ENCODE results near the gene RNF208. TPM values are rescaled to one million over a fixed set of nuclear protein-coding genes. Genes with fewer than 3 reads are reported as not detected.
A peak's percentile ranks its signal among the peaks of the same experiment; 100 is the strongest.

Gene RNF208
- total RNA-seq, 2 donors from 2014 or later: 0.78 to 14.5 TPM

- H3K9me3 ChIP-seq: no peaks in the 10 kb centered on the region
- 59 to 65% methylated on average over 13 to 18 of the region's 18 CpGs for WGBS, 2 donors
- DNase-seq (no peak), ATAC-seq (no peak)
- H3K4me3 ChIP-seq: no peak overlapping the region
- peaks cover 42% of the 10 kb centered on the region for H3K4me1 ChIP-seq
- TF ChIP-seq, protein P1, sequence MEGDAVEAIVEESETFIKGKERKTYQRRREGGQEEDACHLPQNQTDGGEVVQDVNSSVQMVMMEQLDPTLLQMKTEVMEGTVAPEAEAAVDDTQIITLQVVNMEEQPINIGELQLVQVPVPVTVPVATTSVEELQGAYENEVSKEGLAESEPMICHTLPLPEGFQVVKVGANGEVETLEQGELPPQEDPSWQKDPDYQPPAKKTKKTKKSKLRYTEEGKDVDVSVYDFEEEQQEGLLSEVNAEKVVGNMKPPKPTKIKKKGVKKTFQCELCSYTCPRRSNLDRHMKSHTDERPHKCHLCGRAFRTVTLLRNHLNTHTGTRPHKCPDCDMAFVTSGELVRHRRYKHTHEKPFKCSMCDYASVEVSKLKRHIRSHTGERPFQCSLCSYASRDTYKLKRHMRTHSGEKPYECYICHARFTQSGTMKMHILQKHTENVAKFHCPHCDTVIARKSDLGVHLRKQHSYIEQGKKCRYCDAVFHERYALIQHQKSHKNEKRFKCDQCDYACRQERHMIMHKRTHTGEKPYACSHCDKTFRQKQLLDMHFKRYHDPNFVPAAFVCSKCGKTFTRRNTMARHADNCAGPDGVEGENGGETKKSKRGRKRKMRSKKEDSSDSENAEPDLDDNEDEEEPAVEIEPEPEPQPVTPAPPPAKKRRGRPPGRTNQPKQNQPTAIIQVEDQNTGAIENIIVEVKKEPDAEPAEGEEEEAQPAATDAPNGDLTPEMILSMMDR (IDR thresholded peaks at IDR 0.05): no peak
- no peak for TF ChIP-seq POLR2A (IDR thresholded peaks at IDR 0.05)
- peaks cover 0 to 12% of the 10 kb centered on the region in 2 donors for H3K27me3 ChIP-seq
- H3K27ac ChIP-seq: peak overlapping the region; percentile 58 to 85 (median 76)
- H3K36me3 ChIP-seq (replicated peaks in 1 of 2; ENCODE audit: insufficient read depth in 1 of 2, low read depth in 2 of 2): no peaks in the 10 kb centered on the region
- intact Hi-C loops (cut with DNase I): no loop called here
Observed at GRCh38 chr9:137226338-137227053, 4.5 kb upstream of the RNF208 start.

DNA sequence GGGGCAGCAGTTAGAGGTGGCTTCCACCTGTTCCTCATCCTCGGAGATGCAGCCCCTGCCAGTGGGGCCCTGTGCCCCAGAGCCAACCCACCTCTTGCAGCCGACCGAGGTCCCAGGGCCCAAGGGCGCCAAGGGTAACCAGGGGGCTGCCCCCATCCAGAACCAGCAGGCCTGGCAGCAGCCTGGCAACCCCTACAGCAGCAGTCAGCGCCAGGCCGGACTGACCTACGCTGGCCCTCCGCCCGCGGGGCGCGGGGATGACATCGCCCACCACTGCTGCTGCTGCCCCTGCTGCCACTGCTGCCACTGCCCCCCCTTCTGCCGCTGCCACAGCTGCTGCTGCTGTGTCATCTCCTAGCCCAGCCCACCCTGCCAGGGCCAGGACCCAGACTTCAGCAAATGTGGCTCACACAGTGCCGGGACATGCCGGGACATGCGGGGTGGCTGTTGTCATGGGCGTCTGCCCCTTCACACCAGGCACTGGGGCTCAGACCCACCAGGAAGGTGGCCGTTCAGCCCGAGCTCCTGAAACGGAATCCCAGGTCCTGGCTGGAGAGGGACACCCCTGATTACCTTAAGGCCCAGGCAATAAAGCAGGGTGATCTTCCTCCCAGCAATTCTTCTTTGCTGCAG lies 3.8 kb upstream of the RNF208 start:
- DNase-seq (no peak), ATAC-seq (no peak)
- Histone ChIP-seq H3K27ac (peak overlapping the region in 2 of 4 donors; percentile 76 to 77), H3K36me3 (replicated peaks in 1 of 2; ENCODE audit: insufficient read depth in 1 of 2, low read depth in 2 of 2) (no peaks in the 10 kb centered on the region), H3K27me3 (peaks cover 0 to 9% of the 10 kb centered on the region in 2 donors), H3K4me3 (no peak overlapping the region), H3K9me3 (no peaks in the 10 kb centered on the region), H3K4me1 (peaks cover 44% of the 10 kb centered on the region)
- TF ChIP-seq, protein P1 (IDR thresholded peaks at IDR 0.05): no peak
- no peak for TF ChIP-seq POLR2A (IDR thresholded peaks at IDR 0.05)
- WGBS, 2 donors: 76% methylated on average over 14 of the region's 21 CpGs; no CpG with 5 or more reads in 1 of the 2 donors
- intact Hi-C loops (cut with DNase I): no loop called here

- ATAC-seq (no peak), DNase-seq (no peak)
- H3K27ac ChIP-seq: peak within 1 kb of the TSS in 3 of 4 donors; percentile 87 to 96 (median 89)
- peaks cover 0 to 2% of the 10 kb centered on the region in 2 donors for H3K27me3 ChIP-seq
- intact Hi-C loops (cut with DNase I): no loop called here
- TF ChIP-seq, protein P1 (IDR thresholded peaks at IDR 0.05): no peak
- TF ChIP-seq POLR2A (IDR thresholded peaks at IDR 0.05): no peak
- H3K9me3 ChIP-seq: no peaks in the 10 kb centered on the region
- no peaks in the 10 kb centered on the region for H3K36me3 ChIP-seq (replicated peaks in 1 of 2; ENCODE audit: insufficient read depth in 1 of 2, low read depth in 2 of 2)
- WGBS, 2 donors: 52 to 60% methylated on average over 11 to 19 of the region's 23 CpGs
- no peak within 1 kb of the TSS for H3K4me3 ChIP-seq
- peaks cover 48% of the 10 kb centered on the region for H3K4me1 ChIP-seq
Observed at GRCh38 chr9:137224830-137225694, 3.0 kb upstream of the RNF208 start, which contains the start of gene CYSRT1. CYSRT1 (plus strand) TSS chr9:137225174; CDS start chr9:137225622, 448 bp downstream.

GRCh38 chr9:137223078-137223970 lies 1.3 kb upstream of the RNF208 start:
- TF ChIP-seq, protein P1 (IDR thresholded peaks at IDR 0.05): no peak
- TF ChIP-seq POLR2A (IDR thresholded peaks at IDR 0.05): peak; percentile 20 to 62 (median 59)
- no peaks in the 10 kb centered on the region for H3K36me3 ChIP-seq (replicated peaks in 1 of 2; ENCODE audit: insufficient read depth in 1 of 2, low read depth in 2 of 2)
- no peaks in the 10 kb centered on the region for H3K9me3 ChIP-seq
- H3K4me1 ChIP-seq: peaks cover 63% of the 10 kb centered on the region
- intact Hi-C loops (cut with DNase I): no loop called here
- ATAC-seq (peak; percentile 81), DNase-seq (peak; percentile 97 to 99 (median 98))
- peak overlapping the region; percentile 57 to 83 for H3K4me3 ChIP-seq
- no peaks in the 10 kb centered on the region for H3K27me3 ChIP-seq
- H3K27ac ChIP-seq: peak overlapping the region; percentile 83 to 96 (median 88)
- WGBS, 2 donors: 3% methylated on average over 44 of the region's 63 CpGs; no CpG with 5 or more reads in 1 of the 2 donors

Data from body of pancreas (tissue), 4 donors.